AG04450 (cell line): ENCODE data around the gene PRKAG2. TPM values are rescaled to one million over a fixed set of nuclear protein-coding genes. Genes with fewer than 3 reads are reported as not detected.

ENCODE experiments used
- CTCF ChIA-PET: fragments of 300-600, 350-600 bp; formaldehyde crosslinking; extraction: SDS; loops from one replicate; lab custom pipeline; 2022; ENCODE audit warnings: antibody characterized with exemption, inconsistent platforms; lab: Charles Lee
- POLR2A ChIA-PET: fragments of 350-600 bp; formaldehyde crosslinking; extraction: SDS; loops from one replicate; lab custom pipeline; 2021; ENCODE audit warnings: antibody characterized with exemption, inconsistent platforms; lab: Yijun Ruan, JAX
- DNase-seq: peaks from one replicate; pipeline ENCODE4 v3.0.0-alpha.2; 2011; ENCODE audit warnings: low read depth, low spot score
- H3K27ac ChIP-seq: one replicate; pipeline ENCODE4 v1.5.1; 2012; ENCODE audit warnings: low read depth, low read length, control low read depth
- H3K27me3 ChIP-seq: one replicate; pipeline ENCODE4 v1.6.0; 2012; ENCODE audit warnings: low read length; ENCODE audit not compliant: control insufficient read depth, insufficient read depth
- H3K4me3 ChIP-seq: 2 replicates; pipeline ENCODE4 v1.5.1; 2011; ENCODE audit warnings: mild to moderate bottlenecking, low read depth, low read length, control low read depth
- H3K9me3 ChIP-seq: 2 replicates; pipeline ENCODE4 v1.5.1; 2012; ENCODE audit warnings: low read length; ENCODE audit not compliant: control insufficient read depth, insufficient read depth
- CTCF ChIP-seq: IDR thresholded peaks from 2 replicates; pipeline ENCODE4 v1.5.1; 2011; ENCODE audit warnings: low read depth, low read length, control low read depth, inconsistent platforms
- polyA plus RNA-seq: library from polyadenylated mRNA; depleted of rRNA; stranded (reverse); fragments of >200 nt; gene quantifications from 2 replicates; pipeline ENCODE4 v1.2.3, GENCODE V29; 2011

PRKAG2 gene
- polyA plus RNA-seq, 1 experiment, result 45.0 TPM

GRCh38 chr7:151793991-151794507 lies 82.9 kb downstream of the PRKAG2 start:
- no peak overlapping the region for H3K4me3 ChIP-seq
- no peak for TF ChIP-seq CTCF
- POLR2A ChIA-PET, result no interaction called here
- no peaks in the 10 kb centered on the region; the same call in 1 of the 2 replicates for H3K9me3 ChIP-seq
- CTCF ChIA-PET, result interaction anchor here (1.7 to 3.4 kb wide), 2 partner anchors 11 to 35 kb away, joined by 4 to 31 read pairs; no protein-coding TSS in a partner anchor
- peaks cover 14% of the 10 kb centered on the region for H3K27me3 ChIP-seq
- no peak for DNase-seq
- H3K27ac ChIP-seq, result no peak overlapping the region

GRCh38 chr7:151793531-151793951 lies 83.4 kb downstream of the PRKAG2 start:
- H3K27me3 ChIP-seq, result peaks cover 14% of the 10 kb centered on the region
- no peaks in the 10 kb centered on the region; the same call in 1 of the 2 replicates for H3K9me3 ChIP-seq
- no peak for TF ChIP-seq CTCF
- CTCF ChIA-PET, result interaction anchor here (3.4 kb wide), 1 partner anchor 11 kb away, joined by 31 read pairs; no protein-coding TSS in a partner anchor
- no peak for DNase-seq
- no peak overlapping the region for H3K27ac ChIP-seq
- POLR2A ChIA-PET, result no interaction called here
- H3K4me3 ChIP-seq, result no peak overlapping the region

- Histone ChIP-seq H3K9me3 (no peaks in the 10 kb centered on the region; the same call in 1 of the 2 replicates), H3K27me3 (peaks cover 16% of the 10 kb centered on the region), H3K27ac (no peak overlapping the region), H3K4me3 (no peak overlapping the region)
- DNase-seq, result no peak
- CTCF ChIA-PET, result interaction anchor here (3.4 kb wide), 1 partner anchor 10 kb away, joined by 31 read pairs; no protein-coding TSS in a partner anchor
- POLR2A ChIA-PET, result no interaction called here
- TF ChIP-seq CTCF, result no peak
These were observed 84.3 kb downstream of the PRKAG2 start for GRCh38 chr7:151792636-151793035.

GRCh38 chr7:151792086-151792485 lies 84.8 kb downstream of the PRKAG2 start:
- Histone ChIP-seq H3K27me3 (peaks cover 21% of the 10 kb centered on the region), H3K4me3 (no peak overlapping the region), H3K9me3 (no peaks in the 10 kb centered on the region; the same call in 1 of the 2 replicates), H3K27ac (no peak overlapping the region)
- no peak for DNase-seq
- ChIA-PET CTCF (interaction anchor here (0.7 to 3.4 kb wide), 2 partner anchors 9 to 11 kb away, joined by 3 to 31 read pairs; no protein-coding TSS in a partner anchor), POLR2A (no interaction called here)
- TF ChIP-seq CTCF, result no peak

- DNase-seq, result no peak
- POLR2A ChIA-PET, result no interaction called here
- TF ChIP-seq CTCF, result no peak
- no peak overlapping the region for H3K27ac ChIP-seq
- no peak overlapping the region for H3K4me3 ChIP-seq
- CTCF ChIA-PET, result interaction anchor here (3.4 kb wide), 1 partner anchor 8 kb away, joined by 31 read pairs; no protein-coding TSS in a partner anchor
- peaks cover 27% of the 10 kb centered on the region for H3K27me3 ChIP-seq
- H3K9me3 ChIP-seq, result no peaks in the 10 kb centered on the region; the same call in 1 of the 2 replicates
These were observed 85.9 kb downstream of the PRKAG2 start for GRCh38 chr7:151790830-151791620.
